PC-9 (cell line): Measurements from ENCODE around the gene CNNM2.

Experiments
- CTCF ChIP-seq: fragments of 200-600 bp; sonication (generic); conservative IDR thresholded peaks from 2 replicates; pipeline ENCODE4 v1.6.1; 2017; ENCODE audit warnings: mixed run types, antibody characterized with exemption, mild to moderate bottlenecking, moderate library complexity
- EZH2 ChIP-seq: fragments of 200-600 bp; sonication (generic); IDR thresholded peaks from 2 replicates; pipeline ENCODE4 v1.8.0; 2017; ENCODE audit warnings: antibody characterized with exemption, low read depth

DNA sequence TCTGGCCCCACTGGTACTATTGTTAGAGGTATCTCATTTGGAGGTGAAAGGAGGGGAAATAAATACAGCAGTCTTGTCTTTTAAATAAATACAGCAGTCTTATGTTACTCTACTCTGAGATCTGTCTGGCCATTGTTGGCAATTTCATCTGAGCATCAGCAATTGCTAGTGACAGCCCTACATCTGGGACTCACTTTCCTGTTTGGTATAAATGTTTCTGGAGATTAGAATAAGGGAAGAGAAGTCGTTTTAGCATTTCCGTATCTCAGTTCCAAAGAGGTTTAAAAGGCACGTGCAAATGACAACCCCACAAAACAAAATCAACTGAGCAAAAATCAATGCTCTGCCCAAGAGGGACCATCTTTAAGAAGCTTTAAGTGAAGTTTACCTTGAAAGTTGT, 18.1 kb upstream of the CNNM2 start:
- TF ChIP-seq CTCF (no peak), EZH2 (no peak)
